ENCODE data around the gene NDST1.

Gene NDST1

DNA sequence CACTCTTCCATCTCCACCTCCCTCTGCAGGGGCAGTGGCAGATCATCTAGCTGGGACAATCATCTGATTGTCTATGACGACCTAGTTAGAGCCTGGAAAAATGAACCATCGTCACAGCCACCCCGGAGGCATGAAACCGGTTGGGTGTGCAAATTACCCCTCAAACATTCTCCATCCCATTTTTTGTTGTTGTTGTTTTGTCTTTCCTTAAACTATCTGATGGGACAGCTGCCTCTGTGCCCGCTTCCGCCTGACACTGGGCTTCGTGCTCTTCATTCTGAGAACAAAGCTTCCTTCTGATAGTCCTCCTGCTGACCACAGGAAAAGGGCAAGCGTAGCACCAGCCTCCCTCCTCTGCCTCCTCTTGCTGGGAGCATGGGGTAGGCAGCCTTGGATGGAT, 7.0 kb upstream of the NDST1 start:
- H4K20me1 ChIP-seq (ENCODE audit: control insufficient read depth, insufficient read depth, low read depth, low read length) = no peaks in the 10 kb centered on the region; the same call in 1 of the 2 replicates
- H3K27ac ChIP-seq (ENCODE audit: low read depth, low read length) = no peak overlapping the region
- no peaks in the 10 kb centered on the region for H3K9me2 ChIP-seq (replicated peaks; ENCODE audit: control insufficient read depth, low read length)
- no peak for TF ChIP-seq EZH2phosphoT487 (IDR thresholded peaks at IDR 0.05; ENCODE audit: borderline replicate concordance, low read length)
- TF ChIP-seq, protein P1, sequence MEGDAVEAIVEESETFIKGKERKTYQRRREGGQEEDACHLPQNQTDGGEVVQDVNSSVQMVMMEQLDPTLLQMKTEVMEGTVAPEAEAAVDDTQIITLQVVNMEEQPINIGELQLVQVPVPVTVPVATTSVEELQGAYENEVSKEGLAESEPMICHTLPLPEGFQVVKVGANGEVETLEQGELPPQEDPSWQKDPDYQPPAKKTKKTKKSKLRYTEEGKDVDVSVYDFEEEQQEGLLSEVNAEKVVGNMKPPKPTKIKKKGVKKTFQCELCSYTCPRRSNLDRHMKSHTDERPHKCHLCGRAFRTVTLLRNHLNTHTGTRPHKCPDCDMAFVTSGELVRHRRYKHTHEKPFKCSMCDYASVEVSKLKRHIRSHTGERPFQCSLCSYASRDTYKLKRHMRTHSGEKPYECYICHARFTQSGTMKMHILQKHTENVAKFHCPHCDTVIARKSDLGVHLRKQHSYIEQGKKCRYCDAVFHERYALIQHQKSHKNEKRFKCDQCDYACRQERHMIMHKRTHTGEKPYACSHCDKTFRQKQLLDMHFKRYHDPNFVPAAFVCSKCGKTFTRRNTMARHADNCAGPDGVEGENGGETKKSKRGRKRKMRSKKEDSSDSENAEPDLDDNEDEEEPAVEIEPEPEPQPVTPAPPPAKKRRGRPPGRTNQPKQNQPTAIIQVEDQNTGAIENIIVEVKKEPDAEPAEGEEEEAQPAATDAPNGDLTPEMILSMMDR (IDR thresholded peaks at IDR 0.05; ENCODE audit: low read depth, low read length, poor library complexity, severe bottlenecking) = no peak
- no peaks in the 10 kb centered on the region for H3K9me3 ChIP-seq (ENCODE audit: control insufficient read depth, insufficient read depth, low read length)
- H3K27me3 ChIP-seq (ENCODE audit: control insufficient read depth, low read length) = no peaks in the 10 kb centered on the region
- H3K4me2 ChIP-seq (ENCODE audit: low read length) = no peak overlapping the region
- peaks cover 14% of the 10 kb centered on the region for H3K4me1 ChIP-seq (ENCODE audit: control insufficient read depth, low read length)
- peaks cover 24% of the 10 kb centered on the region for H3K79me2 ChIP-seq (ENCODE audit: control insufficient read depth, low read length)
- H3F3A ChIP-seq (ENCODE audit: control insufficient read depth, insufficient read depth) = no peaks in the 10 kb centered on the region
- H3K4me3 ChIP-seq (ENCODE audit: low read length) = no peak overlapping the region
- H3K36me3 ChIP-seq (ENCODE audit: control insufficient read depth, low read length) = no peaks in the 10 kb centered on the region

DNA sequence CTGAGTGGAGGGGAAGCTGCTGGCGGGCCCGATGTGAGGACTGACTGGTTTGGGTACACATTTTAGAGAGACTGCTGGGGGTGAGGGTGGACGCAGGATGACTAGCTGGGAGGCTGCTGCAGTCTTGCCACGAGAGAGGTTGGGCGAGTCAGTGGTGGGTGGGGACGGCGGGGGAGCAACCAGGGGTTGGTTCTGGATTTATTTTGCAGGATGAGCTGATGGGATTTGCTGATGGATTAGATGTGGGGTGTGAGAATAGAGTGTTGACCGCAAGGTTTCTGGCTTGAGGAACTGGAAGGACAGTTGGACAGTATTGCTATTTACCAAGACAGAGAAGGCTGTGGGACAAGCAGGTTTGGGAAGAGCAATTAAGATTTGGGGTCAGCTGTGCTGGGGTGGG, 5.8 kb upstream of the NDST1 start:
- peaks cover 14% of the 10 kb centered on the region for H3K4me1 ChIP-seq (ENCODE audit: control insufficient read depth, low read length)

DNA sequence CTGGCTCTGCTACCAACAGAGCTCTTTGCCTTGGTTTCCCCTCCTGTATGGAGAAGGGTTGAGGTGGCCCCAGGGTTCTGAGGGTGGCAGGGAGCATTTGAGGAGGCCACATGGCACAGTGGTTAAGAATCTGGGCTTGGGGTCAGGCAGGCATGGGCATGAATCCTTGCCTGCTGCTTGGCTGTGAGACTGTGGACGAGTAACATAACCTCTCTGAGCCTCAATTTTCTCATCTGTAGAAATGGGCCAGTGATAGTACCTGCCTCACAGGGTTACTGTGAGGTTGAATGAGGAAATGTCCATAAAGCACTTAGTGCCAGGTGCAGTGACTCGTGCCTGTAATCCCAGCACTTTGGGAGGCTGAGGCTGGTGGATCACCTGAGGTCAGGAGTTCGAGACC, 5.1 kb upstream of the NDST1 start:
- Histone ChIP-seq H3K9me2 (replicated peaks; ENCODE audit: control insufficient read depth, low read length) (no peaks in the 10 kb centered on the region), H3K9me3 (ENCODE audit: control insufficient read depth, insufficient read depth, low read length) (no peaks in the 10 kb centered on the region), H3K4me3 (ENCODE audit: low read length) (no peak overlapping the region), H4K20me1 (ENCODE audit: control insufficient read depth, insufficient read depth, low read depth, low read length) (peaks cover 3% of the 10 kb centered on the region), H3K27me3 (ENCODE audit: control insufficient read depth, low read length) (no peaks in the 10 kb centered on the region), H3K4me1 (ENCODE audit: control insufficient read depth, low read length) (peaks cover 14% of the 10 kb centered on the region), H3K36me3 (ENCODE audit: control insufficient read depth, low read length) (no peaks in the 10 kb centered on the region), H3F3A (ENCODE audit: control insufficient read depth, insufficient read depth) (no peaks in the 10 kb centered on the region), H3K4me2 (ENCODE audit: low read length) (no peak overlapping the region), H3K27ac (ENCODE audit: low read depth, low read length) (no peak overlapping the region), H3K79me2 (ENCODE audit: control insufficient read depth, low read length) (peaks cover 24% of the 10 kb centered on the region)
- TF ChIP-seq EZH2phosphoT487 (IDR thresholded peaks at IDR 0.05; ENCODE audit: borderline replicate concordance, low read length) = no peak
- TF ChIP-seq, protein P1 (IDR thresholded peaks at IDR 0.05; ENCODE audit: low read depth, low read length, poor library complexity, severe bottlenecking) = no peak

More for the DNA sequence above, 5.8 kb upstream of the NDST1 start:
- Histone ChIP-seq H3K4me2 (ENCODE audit: low read length) (no peak overlapping the region), H3K79me2 (ENCODE audit: control insufficient read depth, low read length) (peaks cover 22% of the 10 kb centered on the region), H3F3A (ENCODE audit: control insufficient read depth, insufficient read depth) (no peaks in the 10 kb centered on the region), H3K27me3 (ENCODE audit: control insufficient read depth, low read length) (no peaks in the 10 kb centered on the region), H3K9me3 (ENCODE audit: control insufficient read depth, insufficient read depth, low read length) (no peaks in the 10 kb centered on the region), H3K27ac (ENCODE audit: low read depth, low read length) (no peak overlapping the region), H3K36me3 (ENCODE audit: control insufficient read depth, low read length) (no peaks in the 10 kb centered on the region), H3K4me3 (ENCODE audit: low read length) (no peak overlapping the region), H3K9me2 (replicated peaks; ENCODE audit: control insufficient read depth, low read length) (no peaks in the 10 kb centered on the region), H4K20me1 (ENCODE audit: control insufficient read depth, insufficient read depth, low read depth, low read length) (peaks cover 2% of the 10 kb centered on the region)
- TF ChIP-seq EZH2phosphoT487 (IDR thresholded peaks at IDR 0.05; ENCODE audit: borderline replicate concordance, low read length) = no peak
- TF ChIP-seq, protein P1 (IDR thresholded peaks at IDR 0.05; ENCODE audit: low read depth, low read length, poor library complexity, severe bottlenecking) = no peak
